Effector CD8-positive, alpha-beta T cell (primary cell): Measurements from ENCODE around the gene RASEF.
"Not testable (repeated sequence)": the region's sequence is repeated elsewhere in the genome, so short reads cannot be mapped to it uniquely, and the experiment has no call there.

Experiments used
- DNase-seq: peaks from one replicate; lab custom pipeline; 2025; lab: John Stamatoyannopoulos, UW
- total RNA-seq, 4 experiments: gene quantifications; one replicate each; lab custom pipeline; 2026; lab: John Stamatoyannopoulos, UW

The RASEF gene
- total RNA-seq, result 0 to 2.2 (median 0.70) reads per million in 4 experiments

GRCh38 chr9:83062651-83063527 lies at the start of gene RASEF:
Gene RASEF, minus strand, starts transcription at chr9:83063142. Its CDS starts 275 bp downstream, at chr9:83062867.
- no peak for DNase-seq

- DNase-seq, result no peak
Measured at GRCh38 chr9:83111169-83111568, 48.2 kb upstream of the RASEF start.

- DNase-seq, result no peak
Measured at GRCh38 chr9:83109296-83109695, 46.4 kb upstream of the RASEF start.

GRCh38 chr9:83108208-83108607 lies 45.3 kb upstream of the RASEF start:
- DNase-seq, result no peak

GRCh38 chr9:83106772-83107171 lies 43.8 kb upstream of the RASEF start:
- no peak for DNase-seq

- DNase-seq, result no peak
Measured at GRCh38 chr9:83106263-83106662, 43.3 kb upstream of the RASEF start.

- no peak for DNase-seq
Measured at GRCh38 chr9:83097633-83098032, 34.7 kb upstream of the RASEF start.

GRCh38 chr9:83093311-83093710 lies 30.4 kb upstream of the RASEF start:
- DNase-seq, result not testable (repeated sequence)

GRCh38 chr9:83081846-83082245 lies 18.9 kb upstream of the RASEF start:
- no peak for DNase-seq

- no peak for DNase-seq
Measured at GRCh38 chr9:83081010-83081409, 18.1 kb upstream of the RASEF start.

- DNase-seq, result not testable (repeated sequence)
Measured at GRCh38 chr9:83075932-83076331, 13.0 kb upstream of the RASEF start.

- DNase-seq, result not testable (repeated sequence)
Measured at GRCh38 chr9:83072498-83072897, 9.6 kb upstream of the RASEF start.

GRCh38 chr9:83071626-83072025 lies 8.7 kb upstream of the RASEF start:
- DNase-seq, result no peak

GRCh38 chr9:83070261-83070660 lies 7.3 kb upstream of the RASEF start:
- no peak for DNase-seq

- no peak for DNase-seq
Measured at GRCh38 chr9:83069651-83070050, 6.7 kb upstream of the RASEF start.

GRCh38 chr9:83068414-83068813 lies 5.5 kb upstream of the RASEF start:
- no peak for DNase-seq

- DNase-seq, result no peak
Measured at GRCh38 chr9:83067579-83067978, 4.6 kb upstream of the RASEF start.

- DNase-seq, result no peak
Measured at GRCh38 chr9:83066771-83067170, 3.8 kb upstream of the RASEF start.

- no peak for DNase-seq
Measured at GRCh38 chr9:83065233-83065632, 2.3 kb upstream of the RASEF start.

- no peak for DNase-seq
Measured at GRCh38 chr9:83061990-83062650, 822 bp downstream of the RASEF start.

- no peak for DNase-seq
Measured at GRCh38 chr9:83061036-83061435, 1.9 kb downstream of the RASEF start.

- DNase-seq, result no peak
Measured at GRCh38 chr9:83060556-83060955, 2.4 kb downstream of the RASEF start.

GRCh38 chr9:83059417-83059816 lies 3.5 kb downstream of the RASEF start:
- no peak for DNase-seq
